ENCODE data around the gene RCC2. TPM values are rescaled to one million over a fixed set of nuclear protein-coding genes. Genes with fewer than 3 reads are reported as not detected.
"Not testable (repeated sequence)": the region's sequence is repeated elsewhere in the genome, so short reads cannot be mapped to it uniquely, and the experiment has no call there.

Gene RCC2
- polyA plus RNA-seq (ENCODE audit: insufficient read length in 4 of 4) = 100 to 1,000 TPM in 1 of 4 donors, 10 to 100 TPM in 3; 50.7 to 103 (median 98.3) TPM

- no peak for DNase-seq (ENCODE audit: low read depth in 4 of 4, low spot score in 3 of 4)
Observed at GRCh38 chr1:17439250-17440073, at the start of gene RCC2. Gene RCC2, minus strand, starts transcription at chr1:17439677. Its CDS starts 1,163 bp downstream, at chr1:17438514.

DNA sequence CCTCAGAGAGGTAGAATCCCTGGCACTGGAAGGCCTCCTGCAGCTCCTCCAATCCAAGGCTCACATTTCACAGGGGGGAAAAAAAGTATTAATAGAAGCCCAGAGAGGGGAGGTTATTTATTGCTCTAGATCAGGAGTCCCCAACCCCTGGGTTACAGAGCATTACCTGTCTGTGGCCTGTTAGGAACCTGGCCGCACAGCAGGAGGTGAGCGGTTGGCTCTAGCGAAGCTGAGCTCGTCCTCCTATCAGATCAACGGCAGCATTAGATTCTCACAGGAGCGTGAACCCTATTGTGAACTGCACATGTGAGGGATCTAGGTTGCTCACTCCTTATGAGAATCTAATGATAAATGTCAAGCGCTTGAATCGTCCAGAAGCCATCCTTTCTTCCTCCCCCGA lies 46.8 kb upstream of the RCC2 start:
- no peak for DNase-seq (ENCODE audit: low read depth in 4 of 4, low spot score in 3 of 4)

DNA sequence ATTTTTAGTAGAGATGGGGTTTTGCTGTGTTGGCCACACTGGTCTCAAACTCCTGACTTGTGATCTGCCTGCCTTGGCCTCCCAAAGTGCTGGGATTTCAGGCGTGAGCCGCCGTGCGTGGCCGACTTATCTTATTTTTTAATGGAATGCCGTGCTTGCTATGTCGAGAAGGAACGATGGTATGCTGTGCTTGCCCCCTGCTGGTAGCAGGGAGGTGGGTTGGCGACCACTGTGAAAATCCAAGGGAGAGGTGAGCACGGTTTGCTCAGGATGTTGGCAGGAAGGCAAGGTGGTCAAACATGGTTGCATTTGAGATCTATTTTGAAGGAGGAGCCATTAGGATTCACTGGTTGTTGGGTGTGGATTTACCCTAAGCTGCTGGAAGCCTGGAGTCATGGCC lies 45.8 kb upstream of the RCC2 start:
- DNase-seq (ENCODE audit: low read depth in 4 of 4, low spot score in 3 of 4) = no peak

GRCh38 chr1:17481981-17482380 lies 42.5 kb upstream of the RCC2 start:
- not testable (repeated sequence) for DNase-seq (ENCODE audit: low read depth in 4 of 4, low spot score in 3 of 4)

GRCh38 chr1:17480846-17481245 lies 41.4 kb upstream of the RCC2 start:
- no peak for DNase-seq (ENCODE audit: low read depth in 4 of 4, low spot score in 3 of 4)

DNA sequence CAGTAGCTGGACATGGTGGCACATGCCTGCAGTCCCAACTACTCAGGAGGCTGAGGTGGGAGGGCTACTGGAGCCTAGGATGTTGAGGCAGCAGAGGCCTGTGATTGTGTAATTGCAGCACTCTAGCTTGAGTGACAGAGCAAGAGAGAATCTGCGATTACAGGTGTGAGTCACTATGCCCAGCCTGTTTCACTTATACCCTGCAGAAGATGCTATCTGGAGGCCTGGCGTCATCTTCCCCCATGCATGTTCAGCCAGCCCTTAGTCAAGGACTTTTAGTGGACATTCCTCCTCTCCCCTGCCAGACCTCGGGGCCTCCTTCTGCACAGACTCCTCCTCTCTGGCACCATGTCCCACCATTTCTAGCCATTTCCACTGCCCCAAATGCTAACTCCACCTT lies 36.3 kb upstream of the RCC2 start:
- no peak for DNase-seq (ENCODE audit: low read depth in 4 of 4, low spot score in 3 of 4)

DNA sequence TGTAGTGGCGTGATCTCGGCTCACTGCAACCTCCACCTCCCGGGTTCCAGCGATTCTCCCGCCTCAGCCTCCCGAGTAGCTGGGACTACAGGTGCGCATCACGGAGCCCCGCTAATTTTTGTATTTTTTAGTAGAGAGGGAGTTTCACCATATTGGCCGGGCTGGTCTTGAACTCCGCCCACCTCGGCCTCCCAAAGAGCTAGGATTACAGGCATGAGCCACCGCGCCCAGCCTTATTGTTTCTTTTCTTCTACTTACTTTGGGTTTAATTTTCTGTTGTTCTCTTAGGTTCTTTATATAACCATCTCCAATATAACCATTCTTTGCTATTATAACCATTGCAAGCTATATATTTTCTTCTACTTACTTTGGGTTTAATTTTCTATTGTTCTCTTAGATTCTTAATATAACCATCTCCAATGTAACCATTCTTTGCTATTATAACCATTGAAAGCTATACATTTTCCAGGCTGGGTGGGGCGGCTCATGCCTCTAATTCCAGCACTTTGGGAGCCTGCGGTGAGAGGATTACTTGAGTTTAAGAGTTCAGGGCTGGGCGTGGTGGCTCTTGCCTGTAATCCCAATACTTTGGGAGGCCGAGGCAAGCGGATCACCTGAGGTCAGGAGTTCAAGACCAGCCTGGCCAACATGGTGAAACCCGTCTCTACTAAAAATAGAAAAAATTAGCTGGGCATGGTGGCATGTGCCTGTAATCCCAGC lies 35.5 kb upstream of the RCC2 start:
- DNase-seq (ENCODE audit: low read depth in 4 of 4, low spot score in 3 of 4) = not testable (repeated sequence)

- DNase-seq (ENCODE audit: low read depth in 4 of 4, low spot score in 3 of 4) = no peak
Observed at GRCh38 chr1:17472814-17473213, 33.3 kb upstream of the RCC2 start.

DNA sequence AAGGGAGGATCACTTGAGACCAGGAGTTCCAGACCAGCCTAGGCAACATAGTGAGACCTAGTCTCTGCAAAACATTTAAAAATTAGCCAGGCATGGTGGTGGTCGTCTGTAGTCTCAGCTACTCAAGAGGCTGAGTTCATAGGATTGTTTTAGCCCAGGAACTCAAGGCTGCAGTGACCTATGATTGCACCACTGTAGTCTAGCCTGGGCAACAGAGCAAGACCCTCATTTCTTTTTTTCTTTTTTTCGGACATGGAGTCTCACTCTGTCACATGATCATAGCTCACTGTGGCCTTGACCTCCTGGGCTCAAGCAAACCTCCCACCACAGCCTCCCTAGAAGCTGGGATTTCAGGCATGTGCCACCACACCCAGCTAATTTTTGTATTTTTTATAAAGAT lies 31.9 kb upstream of the RCC2 start:
- DNase-seq (ENCODE audit: low read depth in 4 of 4, low spot score in 3 of 4) = no peak

DNA sequence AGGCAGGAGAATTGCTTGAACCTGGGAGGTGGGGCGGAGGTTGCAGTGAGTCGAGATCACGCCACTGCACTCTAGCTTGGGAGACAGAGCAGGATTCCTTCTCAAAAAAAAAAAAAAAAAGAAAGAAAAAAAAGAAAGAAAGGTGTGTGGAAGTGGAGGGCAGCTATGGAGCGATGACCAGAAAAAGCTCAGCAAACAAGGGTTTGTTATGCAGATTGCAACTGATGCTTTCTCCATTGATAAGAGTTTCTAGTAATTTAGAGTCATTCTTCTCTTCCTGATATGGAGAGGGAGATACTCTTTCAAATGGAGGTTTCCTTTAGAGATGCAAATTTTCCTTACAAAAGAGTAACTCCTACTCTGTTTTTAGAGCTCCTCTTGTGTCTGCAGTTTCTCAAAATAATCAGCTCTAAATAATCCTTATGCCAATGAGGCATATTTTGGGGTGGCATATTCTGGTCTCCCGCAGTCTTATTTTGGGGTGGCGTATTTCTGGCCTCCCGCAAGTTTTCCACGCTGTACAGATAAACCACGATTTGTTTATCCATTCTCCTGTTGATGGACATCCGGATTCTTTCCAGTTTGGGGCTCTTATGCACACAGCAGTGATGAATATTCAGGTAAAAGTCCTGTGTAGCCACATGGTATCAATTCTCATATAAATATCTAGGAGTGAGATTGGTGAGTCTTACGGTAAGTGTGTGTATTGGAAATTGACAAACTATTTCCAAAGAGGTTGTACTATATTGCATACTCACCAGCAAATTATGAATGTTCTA lies 30.7 kb upstream of the RCC2 start:
- no peak for DNase-seq (ENCODE audit: low read depth in 4 of 4, low spot score in 3 of 4)

DNA sequence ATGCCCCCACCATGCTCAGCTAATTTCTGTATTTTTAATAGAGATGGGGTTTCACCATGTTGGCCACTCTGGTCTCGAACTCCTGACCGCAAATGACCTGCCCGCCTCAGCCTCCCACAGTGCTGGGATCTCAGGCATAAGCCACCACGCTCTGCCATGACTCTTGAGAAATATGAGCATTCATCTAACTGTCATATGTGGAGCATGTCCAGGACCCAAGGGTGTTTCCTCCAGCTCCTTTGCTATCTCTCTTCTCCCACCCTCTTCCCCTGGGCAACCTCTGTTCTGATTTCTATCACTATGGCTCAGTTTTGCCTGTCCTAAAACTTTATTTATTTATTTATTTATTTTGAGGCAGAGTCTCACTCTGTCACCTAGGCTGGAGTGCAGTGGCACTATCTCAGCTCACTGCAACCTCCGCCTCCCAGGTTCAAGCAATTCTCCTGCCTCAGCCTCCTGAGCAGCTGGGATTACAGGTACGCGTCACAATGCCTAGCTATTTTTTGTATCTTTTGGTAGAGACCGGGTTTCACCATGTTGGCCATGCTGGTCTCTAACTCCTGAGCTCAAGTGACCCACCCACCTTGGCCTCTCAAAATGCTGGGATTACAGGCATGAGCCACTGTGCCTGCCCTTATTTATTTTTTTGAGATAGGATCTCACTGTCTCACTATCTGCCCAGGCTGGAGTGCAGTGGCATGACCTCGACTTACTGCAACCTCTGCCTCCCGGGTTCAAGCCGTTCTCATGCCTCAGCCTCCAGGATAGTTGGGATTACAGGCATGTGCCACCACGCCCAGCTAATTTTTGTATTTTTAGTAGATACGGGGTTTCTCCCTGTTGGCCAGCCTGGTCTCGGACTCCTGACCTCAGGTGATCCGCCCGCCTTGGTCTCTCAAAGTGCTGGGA lies 29.1 kb upstream of the RCC2 start:
- not testable (repeated sequence) for DNase-seq (ENCODE audit: low read depth in 4 of 4, low spot score in 3 of 4)

- no peak for DNase-seq (ENCODE audit: low read depth in 4 of 4, low spot score in 3 of 4)
Observed at GRCh38 chr1:17466359-17466758, 26.9 kb upstream of the RCC2 start.

DNA sequence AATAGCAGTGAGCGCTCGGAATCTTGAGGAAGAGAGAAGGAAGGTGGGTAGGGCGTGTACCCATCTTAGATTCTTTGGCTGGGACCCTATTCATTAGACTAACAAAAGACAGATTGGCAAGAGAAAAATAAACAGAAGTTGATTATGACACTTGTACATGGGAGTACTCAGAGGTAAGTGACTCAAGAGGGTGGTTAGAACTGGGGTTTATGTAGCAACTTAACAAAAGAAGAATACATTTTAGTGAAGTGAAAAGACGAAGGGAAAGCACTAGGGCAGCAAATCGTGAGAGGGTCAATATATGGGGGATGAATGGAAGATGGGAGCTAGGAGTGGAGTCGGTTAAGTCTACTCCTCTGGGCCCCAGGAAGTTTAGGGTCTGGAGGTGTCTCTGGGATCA lies 25.8 kb upstream of the RCC2 start:
- no peak for DNase-seq (ENCODE audit: low read depth in 4 of 4, low spot score in 3 of 4)

DNA sequence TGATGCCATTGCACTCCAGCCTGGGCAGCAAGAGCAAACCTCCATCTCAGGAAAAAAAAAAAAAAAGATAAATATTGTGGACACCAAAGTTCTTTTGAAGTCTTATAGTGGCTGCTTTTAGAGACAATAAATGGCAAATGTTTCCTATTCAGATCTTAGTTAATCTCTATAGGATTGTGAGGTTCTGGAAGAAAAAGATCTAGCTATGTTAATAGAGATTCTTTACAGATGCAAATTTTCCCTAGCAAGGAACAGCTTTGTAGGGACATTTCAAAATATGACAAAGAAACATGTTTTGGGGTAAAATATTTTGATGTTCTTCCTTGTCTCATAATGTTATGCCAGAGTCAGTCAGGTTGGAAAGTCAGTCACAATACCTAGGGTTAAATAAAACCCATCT lies 24.5 kb upstream of the RCC2 start:
- no peak for DNase-seq (ENCODE audit: low read depth in 4 of 4, low spot score in 3 of 4)

DNA sequence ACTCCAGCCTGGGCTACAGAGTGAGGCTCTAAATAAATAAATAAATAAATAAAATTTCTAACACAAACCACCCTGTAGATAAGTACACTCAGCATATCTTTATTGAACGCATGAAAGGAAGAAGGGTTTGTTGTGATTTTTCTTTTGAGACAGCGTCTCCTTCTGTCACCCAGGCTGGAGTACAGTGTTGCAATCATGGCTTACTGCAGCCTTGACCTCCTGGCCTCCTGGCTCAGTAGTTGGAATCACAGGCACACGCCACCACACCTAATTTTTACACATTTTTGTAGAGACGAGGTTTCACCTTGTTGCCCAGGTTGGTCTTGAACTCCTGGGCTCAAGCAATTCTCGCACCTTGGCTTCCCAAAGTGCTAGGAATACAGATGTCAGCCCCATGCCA lies 23.2 kb upstream of the RCC2 start:
- no peak for DNase-seq (ENCODE audit: low read depth in 4 of 4, low spot score in 3 of 4)

GRCh38 chr1:17460219-17460618 lies 20.7 kb upstream of the RCC2 start:
- no peak for DNase-seq (ENCODE audit: low read depth in 4 of 4, low spot score in 3 of 4)

GRCh38 chr1:17458794-17459193 lies 19.3 kb upstream of the RCC2 start:
- DNase-seq (ENCODE audit: low read depth in 4 of 4, low spot score in 3 of 4) = no peak

DNA sequence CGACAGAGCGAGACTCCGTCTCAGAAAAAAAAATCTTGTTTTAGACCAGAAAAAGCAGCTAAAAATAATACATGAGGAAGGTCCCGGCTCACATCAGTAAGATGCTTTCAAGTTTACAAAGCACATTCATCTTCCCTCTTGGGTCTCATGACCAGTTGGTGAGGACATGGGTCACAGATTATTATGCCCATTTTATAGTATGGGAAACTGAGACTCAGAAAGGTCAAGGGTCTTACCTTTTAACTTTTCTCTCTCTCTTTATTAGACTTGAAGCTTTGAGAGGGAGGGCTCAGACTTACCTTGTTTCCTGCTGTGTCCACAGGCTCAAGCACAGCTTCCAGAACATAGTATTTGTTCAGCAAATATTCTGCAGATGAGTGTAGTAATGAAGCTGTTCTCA lies 13.2 kb upstream of the RCC2 start:
- DNase-seq (ENCODE audit: low read depth in 4 of 4, low spot score in 3 of 4) = no peak

DNA sequence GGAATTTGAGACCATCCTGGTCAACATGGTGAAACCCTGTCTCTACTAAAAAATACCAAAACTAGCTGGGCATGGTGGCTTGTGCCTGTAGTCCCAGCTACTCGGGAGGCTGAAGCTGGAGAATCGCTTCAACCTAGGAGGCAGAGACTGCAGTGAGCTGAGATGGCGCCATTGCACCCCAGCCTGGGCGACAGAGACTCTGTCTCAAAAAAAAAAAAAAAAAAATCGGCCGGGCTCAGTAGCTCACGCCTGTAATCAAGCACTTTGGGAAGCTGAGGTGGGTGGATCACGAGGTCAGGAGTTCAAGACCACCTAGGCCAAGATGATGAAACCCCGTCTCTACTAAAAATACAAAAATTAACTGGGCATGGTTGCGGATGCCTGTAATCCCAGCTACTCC lies 12.7 kb upstream of the RCC2 start:
- DNase-seq (ENCODE audit: low read depth in 4 of 4, low spot score in 3 of 4) = not testable (repeated sequence)

- no peak for DNase-seq (ENCODE audit: low read depth in 4 of 4, low spot score in 3 of 4)
Observed at GRCh38 chr1:17451731-17452130, 12.3 kb upstream of the RCC2 start.

Data from left renal pelvis (tissue), 4 donors.